Natural killer cell (primary cell): ENCODE results near the gene ADIPOR2. TPM values are rescaled to one million over a fixed set of nuclear protein-coding genes. Genes with fewer than 3 reads are reported as not detected.

Experiments
- ATAC-seq, 3 donors: fragments of 150-1000 bp in 2 of 3; fragments of 200-7000 bp in 1 of 3; cut with Tn5 transposase; 1 replicate in 1 of 3; 2 replicates in 2 of 3; pipeline ENCODE4 v1.10.0; 2021; ENCODE audit warnings: mild to moderate bottlenecking in 2 of 3, moderate library complexity in 2 of 3
- DNase-seq, 2 donors: peaks; one replicate each; pipeline versions ENCODE4 v3.0.0 to v3.0.0-alpha.2; 2013 to 2021; ENCODE audit warnings: mixed read lengths in 1 of 2
- H3K27ac ChIP-seq: one replicate; pipeline ENCODE4 v1.5.1; 2013; ENCODE audit warnings: mild to moderate bottlenecking, low read length
- H3K27me3 ChIP-seq: one replicate; pipeline ENCODE4 v1.6.1; 2013; ENCODE audit warnings: low read length; ENCODE audit not compliant: control insufficient read depth, insufficient read depth
- H3K36me3 ChIP-seq: one replicate; pipeline ENCODE4 v1.6.1; 2013; ENCODE audit warnings: low read length; ENCODE audit not compliant: control insufficient read depth, insufficient read depth
- H3K4me1 ChIP-seq: one replicate; pipeline ENCODE4 v1.6.1; 2013; ENCODE audit warnings: low read length; ENCODE audit not compliant: control insufficient read depth, insufficient read depth
- H3K4me3 ChIP-seq: one replicate; pipeline ENCODE4 v1.5.1; 2013; ENCODE audit warnings: low read length
- H3K9me3 ChIP-seq: one replicate; pipeline ENCODE4 v1.6.1; 2013; ENCODE audit warnings: low read length; ENCODE audit not compliant: control insufficient read depth, insufficient read depth
- H3K27ac Mint-ChIP-seq, 2 donors: one replicate each; pipeline ENCODE4 v1.8.0; 2022; ENCODE audit warnings: mild to moderate bottlenecking in 2 of 2, mixed read lengths in 2 of 2, moderate library complexity in 1 of 2
- H3K27me3 Mint-ChIP-seq, 2 donors: one replicate each; pipeline ENCODE4 v1.8.0; 2022; ENCODE audit warnings: low read depth in 2 of 2, mixed read lengths in 2 of 2
- H3K36me3 Mint-ChIP-seq: one replicate; pipeline ENCODE4 v1.8.0; 2022; ENCODE audit warnings: mixed read lengths
- H3K4me1 Mint-ChIP-seq, 2 donors: one replicate each; pipeline ENCODE4 v1.8.0; 2022; ENCODE audit warnings: mixed read lengths in 2 of 2
- H3K4me3 Mint-ChIP-seq: one replicate; pipeline ENCODE4 v1.8.0; 2022; ENCODE audit warnings: mild to moderate bottlenecking, moderate library complexity, mixed read lengths
- H3K9me3 Mint-ChIP-seq, 2 donors: one replicate each; pipeline ENCODE4 v1.8.0; 2022; ENCODE audit warnings: mixed read lengths in 2 of 2
- CTCF ChIP-seq: fragments of 200-600 bp; IDR thresholded peaks from one replicate; pipeline ENCODE4 v1.8.0; 2022; ENCODE audit warnings: antibody characterized with exemption
- WGBS: methylation state at CpG from one replicate; pipeline ENCODE4 v1.1.7; 2013; ENCODE audit warnings: missing lambda C conversion rate; ENCODE audit not compliant: insufficient coverage; 5-methylcytosine and 5-hydroxymethylcytosine counted together
- intact Hi-C: fragments of 100-400 bp; cut with micrococcal nuclease; formaldehyde crosslinking; loops from one replicate; pipeline ENCODE4 v1.14.2; 2022
- total RNA-seq, 4 donors: library from RNA; stranded (reverse); fragments of 120-200 nt in 1 of 4; gene quantifications; one replicate each; pipeline versions ENCODE4 v1.2.3 to v1.2.4, GENCODE V29; 2013 to 2022

ADIPOR2 gene
- total RNA-seq, 3 donors from 2014 or later (not counting 1 experiment from before 2014, with no cell fraction given): 38.6 to 48.3 (median 44.0) TPM

- no peak for DNase-seq
- H3K27ac Mint-ChIP-seq: no peak overlapping the region
- intact Hi-C loops: no loop called here
- TF ChIP-seq CTCF: no peak
- peaks cover 59 to 74% of the 10 kb centered on the region in 2 donors for H3K4me1 Mint-ChIP-seq
- H3K27me3 Mint-ChIP-seq: no peaks in the 10 kb centered on the region
- Histone ChIP-seq H3K27ac (no peak overlapping the region), H3K27me3 (no peaks in the 10 kb centered on the region), H3K4me3 (no peak overlapping the region), H3K4me1 (peaks cover 8% of the 10 kb centered on the region), H3K36me3 (no peaks in the 10 kb centered on the region), H3K9me3 (peaks cover 9% of the 10 kb centered on the region)
- H3K36me3 Mint-ChIP-seq: no peaks in the 10 kb centered on the region
- no peaks in the 10 kb centered on the region for H3K9me3 Mint-ChIP-seq
- no peak overlapping the region for H3K4me3 Mint-ChIP-seq
- ATAC-seq: no peak
These were observed 28.3 kb downstream of the ADIPOR2 start for GRCh38 chr12:1719139-1719538.

- H3K4me1 ChIP-seq: peaks cover 6% of the 10 kb centered on the region
- no peaks in the 10 kb centered on the region for H3K9me3 Mint-ChIP-seq
- WGBS: 96% methylated on average over 3 of the region's 3 CpGs
- peaks cover 58 to 66% of the 10 kb centered on the region in 2 donors for H3K4me1 Mint-ChIP-seq
- intact Hi-C loops: no loop called here
- no peak overlapping the region for H3K27ac ChIP-seq
- peaks cover 2% of the 10 kb centered on the region for H3K36me3 ChIP-seq
- no peaks in the 10 kb centered on the region for H3K36me3 Mint-ChIP-seq
- no peak for DNase-seq
- H3K4me3 Mint-ChIP-seq: no peak overlapping the region
- no peak for ATAC-seq
- no peaks in the 10 kb centered on the region for H3K27me3 ChIP-seq
- H3K4me3 ChIP-seq: no peak overlapping the region
- H3K9me3 ChIP-seq: peaks cover 5% of the 10 kb centered on the region
- H3K27me3 Mint-ChIP-seq: no peaks in the 10 kb centered on the region
- TF ChIP-seq CTCF: no peak
- H3K27ac Mint-ChIP-seq: peak overlapping the region in 1 of 2 donors; percentile 1
These were observed 29.6 kb downstream of the ADIPOR2 start for GRCh38 chr12:1720494-1720893.

- Histone ChIP-seq H3K9me3 (no peaks in the 10 kb centered on the region), H3K4me1 (no peaks in the 10 kb centered on the region), H3K36me3 (peaks cover 2% of the 10 kb centered on the region), H3K4me3 (no peak overlapping the region), H3K27me3 (no peaks in the 10 kb centered on the region), H3K27ac (no peak overlapping the region)
- H3K4me1 Mint-ChIP-seq: peaks cover 45 to 56% of the 10 kb centered on the region in 2 donors
- H3K36me3 Mint-ChIP-seq: no peaks in the 10 kb centered on the region
- 90% methylated on average over 6 of the region's 6 CpGs for WGBS
- H3K4me3 Mint-ChIP-seq: no peak overlapping the region
- TF ChIP-seq CTCF: no peak
- no peaks in the 10 kb centered on the region for H3K9me3 Mint-ChIP-seq
- peak overlapping the region in 1 of 2 donors; percentile 49 for H3K27ac Mint-ChIP-seq
- intact Hi-C loops: no loop called here
- ATAC-seq: no peak
- no peak for DNase-seq
- H3K27me3 Mint-ChIP-seq: no peaks in the 10 kb centered on the region
These were observed 32.9 kb downstream of the ADIPOR2 start for GRCh38 chr12:1723721-1724120.

- intact Hi-C loops: no loop called here
- Histone ChIP-seq H3K9me3 (no peaks in the 10 kb centered on the region), H3K4me3 (no peak overlapping the region), H3K27me3 (no peaks in the 10 kb centered on the region), H3K36me3 (peaks cover 2% of the 10 kb centered on the region), H3K4me1 (no peaks in the 10 kb centered on the region), H3K27ac (no peak overlapping the region)
- H3K9me3 Mint-ChIP-seq: no peaks in the 10 kb centered on the region
- DNase-seq: no peak
- no peak for TF ChIP-seq CTCF
- H3K4me1 Mint-ChIP-seq: peaks cover 45 to 51% of the 10 kb centered on the region in 2 donors
- no peak overlapping the region for H3K4me3 Mint-ChIP-seq
- H3K27ac Mint-ChIP-seq: peak overlapping the region in 1 of 2 donors; percentile 49
- no peaks in the 10 kb centered on the region for H3K36me3 Mint-ChIP-seq
- ATAC-seq: no peak
- 94% methylated on average over 3 of the region's 3 CpGs for WGBS
- no peaks in the 10 kb centered on the region for H3K27me3 Mint-ChIP-seq
These were observed 33.4 kb downstream of the ADIPOR2 start for GRCh38 chr12:1724250-1724649.
